ENCODE results near the gene NDUFB10.

The NDUFB10 gene

GRCh38 chr16:1982991-1983543 lies 23.7 kb downstream of the NDUFB10 start:
- TF ChIP-seq ZFX (IDR thresholded peaks at IDR 0.05; ENCODE audit: borderline replicate concordance) (no peak), CTCF (IDR thresholded peaks at IDR 0.05) (no peak)
- H3K27ac ChIP-seq = peak overlapping the region; percentile 96

GRCh38 chr16:1983544-1984346 lies 24.4 kb downstream of the NDUFB10 start, which contains the start of gene GFER:
GFER (plus strand) TSS chr16:1984193; CDS start chr16:1984219, 26 bp downstream.
- TF ChIP-seq ZFX (IDR thresholded peaks at IDR 0.05; ENCODE audit: borderline replicate concordance) (no peak), CTCF (IDR thresholded peaks at IDR 0.05) (peak; percentile 67)
- H3K27ac ChIP-seq = peak within 1 kb of the TSS; percentile 96

- TF ChIP-seq CTCF (IDR thresholded peaks at IDR 0.05) = no peak
- TF ChIP-seq ZFX (IDR thresholded peaks at IDR 0.05; ENCODE audit: borderline replicate concordance) = no peak
- H3K27ac ChIP-seq = peak overlapping the region; percentile 96
These were observed 25.2 kb downstream of the NDUFB10 start for GRCh38 chr16:1984347-1985225.

- TF ChIP-seq ZFX (IDR thresholded peaks at IDR 0.05; ENCODE audit: borderline replicate concordance) (no peak), CTCF (IDR thresholded peaks at IDR 0.05) (no peak)
- peak overlapping the region; percentile 96 for H3K27ac ChIP-seq
These were observed 26.3 kb downstream of the NDUFB10 start for GRCh38 chr16:1985466-1986150.

- TF ChIP-seq CTCF (IDR thresholded peaks at IDR 0.05) = no peak
- no peak for TF ChIP-seq ZFX (IDR thresholded peaks at IDR 0.05; ENCODE audit: borderline replicate concordance)
These were observed 27.9 kb downstream of the NDUFB10 start for GRCh38 chr16:1987198-1987597.

GRCh38 chr16:1989209-1990100 lies 30.1 kb downstream of the NDUFB10 start, which contains the start of gene SYNGR3:
SYNGR3 (plus strand) TSS chr16:1989970; CDS start chr16:1990103, 133 bp downstream.
- no peak for TF ChIP-seq ZFX (IDR thresholded peaks at IDR 0.05; ENCODE audit: borderline replicate concordance)
- TF ChIP-seq CTCF (IDR thresholded peaks at IDR 0.05) = no peak
- H3K27ac ChIP-seq = peak within 1 kb of the TSS; percentile 78

More at GRCh38 chr16:1987198-1987597, 27.9 kb downstream of the NDUFB10 start:
- no peak overlapping the region for H3K27ac ChIP-seq

Measured in 22Rv1 (cell line).